Midbrain (tissue), 1 donor: Measurements from ENCODE around the gene NACA.

ENCODE experiments used
- DNase-seq: peaks from one replicate; lab custom pipeline; 2025; lab: John Stamatoyannopoulos, UW

NACA gene

GRCh38 chr12:56687223-56688128, 37.6 kb downstream of the NACA start:
- DNase-seq, result peak; percentile 42

GRCh38 chr12:56684745-56685359, 40.2 kb downstream of the NACA start:
- no peak for DNase-seq

GRCh38 chr12:56682323-56682722, 42.8 kb downstream of the NACA start:
- DNase-seq, result no peak

- no peak for DNase-seq
Observed at GRCh38 chr12:56679883-56680575, 45.1 kb downstream of the NACA start.

GRCh38 chr12:56678852-56679251, 46.2 kb downstream of the NACA start:
- no peak for DNase-seq

- DNase-seq, result no peak
Observed at GRCh38 chr12:56677680-56678079, 47.4 kb downstream of the NACA start.

GRCh38 chr12:56676851-56677580, 48.1 kb downstream of the NACA start:
- no peak for DNase-seq

GRCh38 chr12:56671608-56672007, 53.5 kb downstream of the NACA start:
- no peak for DNase-seq

- no peak for DNase-seq
Observed at GRCh38 chr12:56670836-56671235, 54.3 kb downstream of the NACA start.

GRCh38 chr12:56668197-56668457, 57.0 kb downstream of the NACA start:
- no peak for DNase-seq
